H1 (cell line): ENCODE data around the gene BATF3. TPM values are rescaled to one million over a fixed set of nuclear protein-coding genes. Genes with fewer than 3 reads are reported as not detected.

ENCODE experiments used
- CTCF ChIA-PET: fragments of 300-600 bp; sonication (Branson Sonifier 250); formaldehyde crosslinking; loops from one replicate; lab custom pipeline; 2021; ENCODE audit not compliant: partially characterized antibody; lab: Charles Lee
- POLR2A ChIA-PET: fragments of 300-600 bp; sonication (Branson Sonifier 250); formaldehyde crosslinking; loops from one replicate; lab custom pipeline; 2021; ENCODE audit warnings: inconsistent platforms; ENCODE audit not compliant: partially characterized antibody; lab: Charles Lee
- DNase-seq, 2 experiments: peaks; one replicate each; pipeline versions ENCODE4 v3.0.0 to v3.0.0-alpha.2; 2010 to 2022; ENCODE audit warnings: low spot score in 2 of 2, low read depth in 1 of 2, mixed read lengths in 1 of 2
- FAIRE-seq: peaks from 2 replicates; lab custom pipeline; 2011; peaks lifted over from hg19 to GRCh38; lab: Jason Lieb, UNC
- H2AFZ ChIP-seq: 2 replicates; pipeline ENCODE4 v1.8.1; 2012; ENCODE audit warnings: low read length, inconsistent platforms
- H2AK5ac ChIP-seq: 2 replicates; pipeline ENCODE4 v1.6.1; 2013; ENCODE audit warnings: low read depth, low read length
- H2BK120ac ChIP-seq: replicated peaks from 2 replicates; pipeline ENCODE3; 2013; ENCODE audit warnings: low read depth, low read length, inconsistent platforms
- H2BK12ac ChIP-seq: 2 replicates; pipeline ENCODE4 v1.6.1; 2013; ENCODE audit warnings: low read depth, low read length
- H2BK15ac ChIP-seq: 2 replicates; pipeline ENCODE4 v1.6.1; 2013; ENCODE audit warnings: low read length
- H2BK20ac ChIP-seq: 2 replicates; pipeline ENCODE4 v1.6.1; 2013; ENCODE audit warnings: low read length
- H2BK5ac ChIP-seq: 2 replicates; pipeline ENCODE4 v1.6.1; 2013; ENCODE audit warnings: low read depth, low read length
- H3K14ac ChIP-seq: 2 replicates; pipeline ENCODE4 v1.6.1; 2013; ENCODE audit warnings: inconsistent platforms; ENCODE audit not compliant: insufficient read length
- H3K18ac ChIP-seq: 2 replicates; pipeline ENCODE4 v1.6.1; 2013; ENCODE audit warnings: low read length; ENCODE audit errors: extremely low read depth
- H3K23ac ChIP-seq: 2 replicates; pipeline ENCODE4 v1.6.1; 2013; ENCODE audit warnings: inconsistent platforms; ENCODE audit not compliant: insufficient read length
- H3K23me2 ChIP-seq: 2 replicates; pipeline ENCODE4 v1.6.1; 2013; ENCODE audit warnings: low read depth, low read length
- H3K27ac ChIP-seq: 2 replicates; pipeline ENCODE4 v1.6.1; 2011; ENCODE audit warnings: low read depth, low read length, inconsistent platforms
- H3K27me3 ChIP-seq, 4 experiments: replicated peaks in 1 of 4; 1 replicate in 1 of 4; 2 replicates in 3 of 4; pipeline versions ENCODE4 v1.6.1 to v1.8.1; 2011 to 2013; ENCODE audit warnings: low read length in 3 of 4, mild to moderate bottlenecking in 3 of 4, inconsistent platforms in 2 of 4, mixed read lengths in 2 of 4, moderate library complexity in 1 of 4; ENCODE audit not compliant: control insufficient read depth in 3 of 4, insufficient read depth in 3 of 4; ENCODE audit errors: extremely low read depth in 1 of 4
- H3K36me3 ChIP-seq, 4 experiments: 2 replicates each; pipeline versions ENCODE4 v1.6.1 to v1.8.1; 2011 to 2013; ENCODE audit warnings: mild to moderate bottlenecking in 4 of 4, low read length in 3 of 4, moderate library complexity in 2 of 4, control low read depth in 1 of 4, inconsistent platforms in 1 of 4; ENCODE audit not compliant: insufficient read depth in 4 of 4, control insufficient read depth in 2 of 4
- H3K4ac ChIP-seq: replicated peaks from 2 replicates; pipeline ENCODE3; 2013; ENCODE audit warnings: low read length, low read depth, mixed read lengths, inconsistent platforms; ENCODE audit not compliant: insufficient read length
- H3K4me1 ChIP-seq, 4 experiments: replicated peaks in 1 of 4; 1 replicate in 1 of 4; 2 replicates in 3 of 4; pipeline versions ENCODE4 v1.6.1 to v1.8.1; 2011 to 2013; ENCODE audit warnings: low read length in 3 of 4, inconsistent platforms in 2 of 4, mixed read lengths in 1 of 4; ENCODE audit not compliant: insufficient read depth in 4 of 4, control insufficient read depth in 3 of 4
- H3K4me2 ChIP-seq, 2 experiments: 2 replicates each; pipeline versions ENCODE4 v1.6.1 to v1.8.1; 2011 to 2013; ENCODE audit warnings: low read depth in 2 of 2, low read length in 2 of 2, control low read depth in 1 of 2, inconsistent platforms in 1 of 2, mild to moderate bottlenecking in 1 of 2; ENCODE audit not compliant: insufficient read depth in 1 of 2
- H3K4me3 ChIP-seq, 4 experiments: fragments of 200-600, 300-600 bp in 1 of 4; sonication (generic), shearing (Covaris generic), sonication (Bioruptor Twin) in 1 of 4; 2 replicates each; pipeline versions ENCODE4 v1.5.1 to v1.8.1; 2011 to 2016; ENCODE audit warnings: low read length in 4 of 4, low read depth in 3 of 4, control low read depth in 2 of 4, inconsistent platforms in 2 of 4, mild to moderate bottlenecking in 2 of 4, mixed read lengths in 1 of 4, moderate library complexity in 1 of 4; ENCODE audit not compliant: insufficient read depth in 2 of 4; ENCODE audit errors: extremely low read depth in 1 of 4
- H3K56ac ChIP-seq: replicated peaks from 2 replicates; pipeline ENCODE3; 2013; ENCODE audit warnings: low read depth, mild to moderate bottlenecking, mixed read lengths, low read length, inconsistent platforms; ENCODE audit not compliant: insufficient read length
- H3K79me1 ChIP-seq: 2 replicates; pipeline ENCODE4 v1.6.1; 2013; ENCODE audit warnings: low read depth, low read length, control low read depth
- H3K79me2 ChIP-seq, 2 experiments: 2 replicates each; pipeline versions ENCODE4 v1.6.1 to v1.8.1; 2012 to 2013; ENCODE audit warnings: low read length in 2 of 2, mild to moderate bottlenecking in 2 of 2, inconsistent platforms in 1 of 2; ENCODE audit not compliant: insufficient read depth in 2 of 2, control insufficient read depth in 1 of 2
- H3K9ac ChIP-seq, 4 experiments: replicated peaks in 1 of 4; 1 replicate in 1 of 4; 2 replicates in 3 of 4; pipeline versions ENCODE4 v1.6.1 to v1.8.1; 2011 to 2013; ENCODE audit warnings: low read depth in 3 of 4, low read length in 3 of 4, control low read depth in 2 of 4, mild to moderate bottlenecking in 2 of 4, moderate library complexity in 2 of 4, inconsistent platforms in 1 of 4; ENCODE audit errors: extremely low read depth in 1 of 4
- H3K9me3 ChIP-seq, 2 experiments: 2 replicates each; pipeline versions ENCODE4 v1.6.1 to v1.8.1; 2012 to 2013; ENCODE audit warnings: mild to moderate bottlenecking in 2 of 2, moderate library complexity in 2 of 2, control low read depth in 1 of 2, inconsistent platforms in 1 of 2, low read depth in 1 of 2, low read length in 1 of 2, mixed read lengths in 1 of 2; ENCODE audit not compliant: insufficient read depth in 2 of 2
- H4K20me1 ChIP-seq, 2 experiments: replicated peaks in 1 of 2; 2 replicates each; pipeline versions ENCODE3 to v1.8.1; 2011 to 2013; ENCODE audit warnings: inconsistent platforms in 2 of 2, low read length in 2 of 2, mild to moderate bottlenecking in 1 of 2; ENCODE audit not compliant: insufficient read depth in 2 of 2, control insufficient read depth in 1 of 2
- H4K5ac ChIP-seq: 2 replicates; pipeline ENCODE4 v1.6.1; 2013; ENCODE audit warnings: low read length, low read depth, mixed read lengths, inconsistent platforms; ENCODE audit not compliant: insufficient read length
- H4K8ac ChIP-seq: 2 replicates; pipeline ENCODE4 v1.8.0; 2013; ENCODE audit warnings: mild to moderate bottlenecking, moderate library complexity, low read length, inconsistent platforms; ENCODE audit not compliant: insufficient read depth; ENCODE audit errors: extremely low read depth
- H4K91ac ChIP-seq: replicated peaks from 2 replicates; pipeline ENCODE3; 2013; ENCODE audit warnings: low read length, mixed read lengths, inconsistent platforms; ENCODE audit not compliant: insufficient read length
- PHF8 ChIP-seq: fragments of 200-600 bp; sonication (generic); conservative IDR thresholded peaks from 2 replicates; pipeline ENCODE4 v1.7.1; 2012; ENCODE audit warnings: low read depth, mild to moderate bottlenecking, inconsistent platforms, low read length, moderate library complexity
- WGBS, 2 experiments: shearing (Covaris generic) in 1 of 2; methylation state at CpG; one replicate each; pipeline versions ENCODE4 v1.1.6 to v1.1.7; 2013 to 2015; ENCODE audit warnings: low lambda C conversion rate in 2 of 2, mixed read lengths in 2 of 2, inconsistent platforms in 1 of 2, low coverage in 1 of 2, missing lambda C conversion rate in 1 of 2; ENCODE audit not compliant: insufficient replicate concordance in 2 of 2, insufficient coverage in 1 of 2, insufficient read length in 1 of 2; ENCODE audit errors: extremely low coverage in 1 of 2, missing lambda C conversion rate in 1 of 2; 5-methylcytosine and 5-hydroxymethylcytosine counted together
- polyA plus RNA-seq, 7 experiments: library from polyadenylated mRNA; depleted of rRNA in 3 of 7; stranded (reverse) in 5 of 7; unstranded in 2 of 7; fragments of >200 nt in 5 of 7; fragments of 200-250 nt in 2 of 7; gene quantifications; 1 replicate in 5 of 7; 2 replicates in 1 of 7; 4 replicates in 1 of 7; pipeline versions ENCODE4 v1.2.1 to v1.2.3, GENCODE V29; 2011 to 2013; ENCODE audit warnings: missing spikeins in 2 of 7, mixed read lengths in 2 of 7
- total RNA-seq: library from RNA; stranded (reverse); fragmentation: NEBNext Ultra II Directional; extraction: Animal tissue kit (Norgen Biotek cat#: 25700); gene quantifications from 2 replicates; pipeline ENCODE4 v1.2.1, GENCODE V29; 2021

The BATF3 gene
- total and polyA plus RNA-seq, 2 of the 8 experiments (the other 6 are each of a cell fraction or from before 2014, with no cell fraction given): 6.3 TPM

GRCh38 chr1:212746546-212746945 is 46.9 kb upstream of the BATF3 start:
- no peaks in the 10 kb centered on the region for H3K27me3 ChIP-seq
- H2AK5ac ChIP-seq: no peak overlapping the region
- no peak for FAIRE-seq
- H2BK12ac ChIP-seq: no peak overlapping the region
- no peak overlapping the region for H3K18ac ChIP-seq
- H4K91ac ChIP-seq: no peak overlapping the region
- H2AFZ ChIP-seq: no peak overlapping the region
- no peak overlapping the region for H4K8ac ChIP-seq
- no peak overlapping the region for H3K56ac ChIP-seq
- H3K4me2 ChIP-seq: no peak overlapping the region
- ChIA-PET POLR2A (interaction anchor here (0.7 to 1.4 kb wide), 3 partner anchors 9 to 220 kb away, joined by 3 to 4 read pairs (median 3); partner anchors contain the start of gene ATF3), CTCF (interaction anchor here (1.1 to 3.2 kb wide), 8 partner anchors 9 to 290 kb away, joined by 3 to 15 read pairs (median 7); no protein-coding TSS in a partner anchor)
- H3K23me2 ChIP-seq: 0 out of 2 replicates have a peak, but pooled peaks cover 3% of the 10 kb centered on the region
- no peak overlapping the region for H3K4ac ChIP-seq
- no peak overlapping the region for H3K27ac ChIP-seq
- H3K9ac ChIP-seq: no peak overlapping the region
- no peak overlapping the region for H2BK20ac ChIP-seq
- H2BK5ac ChIP-seq: no peak overlapping the region
- DNase-seq: no peak
- no peak overlapping the region for H3K23ac ChIP-seq
- no peak for TF ChIP-seq PHF8
- H4K5ac ChIP-seq: no peak overlapping the region
- H3K4me1 ChIP-seq: peaks cover 0 to 4% (median 3%) of the 10 kb centered on the region in 4 experiments; a peak in 3 of 7 replicates
- WGBS, 2 experiments: 93% methylated on average over 3 of the region's 3 CpGs; no CpG with 5 or more reads in 1 of the 2 experiments
- peaks cover 0 to 7% of the 10 kb centered on the region in 2 experiments; a peak in 2 of 4 replicates for H3K79me2 ChIP-seq
- no peaks in the 10 kb centered on the region; a peak in 3 of 8 replicates for H3K36me3 ChIP-seq
- H3K14ac ChIP-seq: no peak overlapping the region
- H3K4me3 ChIP-seq: no peak overlapping the region
- no peaks in the 10 kb centered on the region for H3K9me3 ChIP-seq
- no peak overlapping the region for H2BK120ac ChIP-seq
- no peak overlapping the region for H2BK15ac ChIP-seq
- H3K79me1 ChIP-seq: no peaks in the 10 kb centered on the region; the same call in 1 of the 2 replicates
- peaks cover 0 to 2% of the 10 kb centered on the region in 2 experiments for H4K20me1 ChIP-seq
